Transverse colon (tissue), 4 donors: Measurements from ENCODE around the gene TF. TPM values are rescaled to one million over a fixed set of nuclear protein-coding genes. Genes with fewer than 3 reads are reported as not detected.

Source experiments
- DNase-seq: peaks from one replicate; pipeline ENCODE4 v3.0.0-alpha.2; 2019
- H3K27ac ChIP-seq, 4 donors: fragments of 200-600 bp; sonication (generic); 2 replicates each; pipeline ENCODE4 v1.5.1; 2016 to 2018; ENCODE audit warnings: inconsistent platforms in 4 of 4
- H3K27me3 ChIP-seq: fragments of 200-600 bp; sonication (generic); 2 replicates; pipeline ENCODE4 v1.5.1; 2017; ENCODE audit warnings: inconsistent platforms
- H3K36me3 ChIP-seq, 4 donors: fragments of 200-600 bp; sonication (generic); 2 replicates each; pipeline ENCODE4 v1.5.1; 2017 to 2019; ENCODE audit warnings: inconsistent platforms in 4 of 4
- H3K4me1 ChIP-seq, 4 donors: fragments of 200-600 bp; sonication (generic); 2 replicates each; pipeline ENCODE4 v1.5.1; 2017 to 2020; ENCODE audit warnings: inconsistent platforms in 4 of 4
- H3K4me3 ChIP-seq, 4 donors: fragments of 200-600 bp; sonication (generic); 1 replicate in 1 of 4; 2 replicates in 3 of 4; pipeline versions ENCODE4 v1.5.1 to v1.6.1; 2017 to 2019; ENCODE audit warnings: inconsistent platforms in 4 of 4
- H3K9me3 ChIP-seq, 2 donors: fragments of 200-600 bp; sonication (generic); 2 replicates each; pipeline ENCODE4 v1.5.1; 2017 to 2019; ENCODE audit warnings: inconsistent platforms in 2 of 2
- CTCF ChIP-seq, 5 experiments: fragments of 200-600 bp in 3 of 5; fragments of 450-650 bp in 2 of 5; sonication (generic) in 3 of 5; IDR thresholded peaks; 1 replicate in 2 of 5; 2 replicates in 3 of 5; pipeline ENCODE4 v1.5.1; 2016 to 2017; ENCODE audit warnings: antibody characterized with exemption in 5 of 5, inconsistent platforms in 3 of 5, mild to moderate bottlenecking in 2 of 5, moderate library complexity in 1 of 5
- EP300 ChIP-seq: sonication (generic); formaldehyde crosslinking; IDR thresholded peaks from one replicate; pipeline ENCODE4 v1.6.1; 2017; ENCODE audit warnings: antibody characterized with exemption, low read depth
- POLR2A ChIP-seq: fragments of 450-650 bp; IDR thresholded peaks from one replicate; pipeline ENCODE4 v1.6.1; 2016; ENCODE audit warnings: antibody characterized with exemption, mild to moderate bottlenecking, moderate library complexity
- POLR2AphosphoS5 ChIP-seq, 3 donors: sonication (generic); formaldehyde crosslinking; IDR thresholded peaks; one replicate each; pipeline ENCODE4 v1.6.1; 2016; ENCODE audit warnings: antibody characterized with exemption in 3 of 3
- WGBS, 2 donors: methylation state at CpG; one replicate each; pipeline ENCODE4 v1.1.5; 2018; ENCODE audit warnings: low coverage in 1 of 2; 5-methylcytosine and 5-hydroxymethylcytosine counted together
- in situ Hi-C, 4 donors: fragments of 200-750 bp; cut with MboI; loops; one replicate each; pipeline versions ENCODE4 v1.15.0 to v1.15.1; 2017; ENCODE audit warnings: low sequenced_read_pairs in 3 of 4, low pct_ligation_motif_present in 1 of 4, low pct_unique_long_range_greater_than_20kb in 1 of 4
- intact Hi-C: fragments of 100-400 bp; cut with DNase I; formaldehyde crosslinking; loops from one replicate; pipeline ENCODE4 v1.15.1; 2023; ENCODE audit warnings: low total_unique reads
- total RNA-seq, 4 donors: library from RNA; depleted of rRNA; stranded (reverse); fragments of >200 nt; gene quantifications; one replicate each; pipeline ENCODE4 v1.1.0, GENCODE V29; 2016

Gene TF
- total RNA-seq, 4 donors from 2014 or later = 0.96 to 7.1 (median 1.1) TPM; not detected in 1

- intact Hi-C loops = no loop called here
Measured at GRCh38 chr3:133709139-133709750, 36.9 kb upstream of the TF start.

GRCh38 chr3:133711013-133711412, 35.2 kb upstream of the TF start:
- intact Hi-C loops = no loop called here
- no peaks in the 10 kb centered on the region for H3K27me3 ChIP-seq

More at GRCh38 chr3:133709139-133709750, 36.9 kb upstream of the TF start:
- Histone ChIP-seq H3K36me3 (no peaks in the 10 kb centered on the region), H3K4me1 (no peaks in the 10 kb centered on the region), H3K27me3 (no peaks in the 10 kb centered on the region), H3K4me3 (no peak overlapping the region), H3K27ac (no peak overlapping the region), H3K9me3 (no peaks in the 10 kb centered on the region)
- WGBS, 2 donors = 84 to 100% methylated on average over 3 of the region's 3 CpGs
- no peak for DNase-seq
- TF ChIP-seq POLR2A (no peak), POLR2AphosphoS5 (IDR thresholded peaks at IDR 0.05) (no peak), EP300 (no peak), CTCF (IDR thresholded peaks at IDR 0.05) (no peak)
- in situ Hi-C loops = no loop called here

DNA sequence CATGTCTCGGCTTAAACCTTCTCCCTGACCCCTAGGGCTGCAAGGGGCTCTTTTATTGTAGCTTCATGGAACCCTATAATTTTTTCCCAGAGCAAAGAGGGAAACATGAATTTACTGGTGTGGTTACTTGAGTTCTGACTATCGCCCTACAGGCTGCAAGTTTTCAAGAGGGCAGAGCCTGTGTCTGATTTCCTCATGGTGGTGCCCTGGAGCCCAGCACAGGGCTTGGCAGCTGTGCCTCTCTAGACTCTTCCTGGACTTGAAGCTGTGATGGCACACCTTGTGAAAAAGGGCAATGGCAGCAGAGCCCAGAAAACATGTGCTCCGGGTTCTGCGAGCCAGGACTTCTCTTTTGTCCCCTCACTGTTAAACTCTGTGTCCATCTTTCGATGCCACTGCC, 34.2 kb upstream of the TF start:
- H3K27ac ChIP-seq = no peak overlapping the region
- no peaks in the 10 kb centered on the region for H3K9me3 ChIP-seq
- no peak for DNase-seq
- TF ChIP-seq POLR2A (no peak), CTCF (IDR thresholded peaks at IDR 0.05) (no peak), EP300 (no peak), POLR2AphosphoS5 (IDR thresholded peaks at IDR 0.05) (no peak)
- in situ Hi-C loops (no loop called here), intact Hi-C loops (no loop called here)
- 20 to 89% methylated on average over 1 to 5 of the region's 5 CpGs for WGBS, 2 donors
- H3K27me3 ChIP-seq = no peaks in the 10 kb centered on the region
- no peaks in the 10 kb centered on the region for H3K4me1 ChIP-seq
- H3K4me3 ChIP-seq = no peak overlapping the region
- no peaks in the 10 kb centered on the region for H3K36me3 ChIP-seq

More at GRCh38 chr3:133711013-133711412, 35.2 kb upstream of the TF start:
- 72 to 74% methylated on average over 4 of the region's 4 CpGs for WGBS, 2 donors
- TF ChIP-seq POLR2AphosphoS5 (IDR thresholded peaks at IDR 0.05) (no peak), EP300 (no peak), CTCF (IDR thresholded peaks at IDR 0.05) (no peak), POLR2A (no peak)
- in situ Hi-C loops = no loop called here
- DNase-seq = no peak
- Histone ChIP-seq H3K27ac (no peak overlapping the region), H3K4me1 (no peaks in the 10 kb centered on the region), H3K4me3 (no peak overlapping the region), H3K36me3 (no peaks in the 10 kb centered on the region), H3K9me3 (no peaks in the 10 kb centered on the region)

DNA sequence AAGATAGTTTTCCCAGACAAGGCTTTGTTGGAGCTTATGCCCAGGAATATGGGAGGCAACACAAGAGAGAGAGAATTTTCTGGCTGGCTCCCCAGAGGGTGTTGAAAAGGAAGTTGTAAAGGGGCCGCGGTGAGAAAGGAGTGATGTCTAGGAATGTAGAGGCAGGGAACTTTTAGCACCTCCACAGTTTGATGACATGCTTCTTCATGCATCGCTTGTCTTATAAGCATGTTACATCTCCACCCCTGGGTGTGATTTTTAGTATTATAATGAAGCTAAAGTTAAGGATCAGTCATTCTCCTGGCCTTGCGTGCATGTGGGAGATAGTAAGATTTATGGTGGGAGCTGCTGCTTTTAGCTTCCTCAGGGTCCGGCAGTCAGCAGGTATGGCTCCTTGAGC, 32.8 kb upstream of the TF start:
- no peak overlapping the region for H3K4me3 ChIP-seq
- in situ Hi-C loops = no loop called here
- H3K27me3 ChIP-seq = no peaks in the 10 kb centered on the region
- H3K36me3 ChIP-seq = no peaks in the 10 kb centered on the region
- H3K27ac ChIP-seq = no peak overlapping the region
- DNase-seq = no peak
- 80 to 84% methylated on average over 2 to 5 of the region's 5 CpGs for WGBS, 2 donors
- TF ChIP-seq POLR2A (no peak), POLR2AphosphoS5 (IDR thresholded peaks at IDR 0.05) (no peak), EP300 (no peak), CTCF (IDR thresholded peaks at IDR 0.05) (no peak)
- no peaks in the 10 kb centered on the region for H3K9me3 ChIP-seq
- H3K4me1 ChIP-seq = no peaks in the 10 kb centered on the region
- intact Hi-C loops = no loop called here
